ENCODE measurements around the gene IL10RA.
"Not testable (repeated sequence)": the region's sequence is repeated elsewhere in the genome, so short reads cannot be mapped to it uniquely, and the experiment has no call there.

The IL10RA gene

DNA sequence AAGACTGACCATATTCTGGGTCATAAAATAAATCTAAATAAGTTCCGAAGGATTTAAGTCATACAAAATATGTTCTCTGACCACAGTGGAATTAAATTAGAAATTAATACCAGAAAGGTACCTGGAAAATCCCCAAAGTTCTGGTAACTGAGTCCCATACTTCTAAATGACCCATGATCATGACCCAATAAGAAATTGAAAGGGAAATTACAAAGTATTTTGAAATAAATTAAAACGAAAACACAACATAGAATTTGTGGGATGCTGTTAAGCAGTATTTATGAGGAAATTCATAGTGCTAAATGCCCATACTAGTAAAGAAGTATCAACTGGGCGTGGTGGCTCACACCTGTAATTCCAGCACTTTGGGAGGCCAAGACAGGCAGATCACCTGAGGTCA lies 23.4 kb upstream of the IL10RA start:
- DNase-seq: no peak

DNA sequence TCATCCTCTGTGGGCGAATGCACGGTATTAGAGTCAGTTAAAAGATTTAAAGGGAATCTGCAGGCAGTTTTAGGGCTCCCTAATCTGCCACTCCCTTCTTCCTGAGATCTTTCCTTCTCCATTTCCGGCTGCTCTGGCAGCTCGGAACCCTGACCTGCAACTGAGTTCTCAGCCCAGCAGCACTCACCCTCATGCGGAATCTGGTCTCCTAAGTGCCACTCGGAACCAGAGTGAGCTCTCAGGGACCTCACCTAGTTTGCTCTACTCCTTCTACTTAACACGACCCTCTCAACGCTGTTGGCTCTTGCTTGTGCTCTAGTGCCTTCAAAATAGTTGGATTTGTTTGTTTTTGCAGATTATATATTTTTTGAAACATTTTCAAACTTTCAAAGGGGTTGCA lies 19.3 kb upstream of the IL10RA start:
- no peak for DNase-seq

DNA sequence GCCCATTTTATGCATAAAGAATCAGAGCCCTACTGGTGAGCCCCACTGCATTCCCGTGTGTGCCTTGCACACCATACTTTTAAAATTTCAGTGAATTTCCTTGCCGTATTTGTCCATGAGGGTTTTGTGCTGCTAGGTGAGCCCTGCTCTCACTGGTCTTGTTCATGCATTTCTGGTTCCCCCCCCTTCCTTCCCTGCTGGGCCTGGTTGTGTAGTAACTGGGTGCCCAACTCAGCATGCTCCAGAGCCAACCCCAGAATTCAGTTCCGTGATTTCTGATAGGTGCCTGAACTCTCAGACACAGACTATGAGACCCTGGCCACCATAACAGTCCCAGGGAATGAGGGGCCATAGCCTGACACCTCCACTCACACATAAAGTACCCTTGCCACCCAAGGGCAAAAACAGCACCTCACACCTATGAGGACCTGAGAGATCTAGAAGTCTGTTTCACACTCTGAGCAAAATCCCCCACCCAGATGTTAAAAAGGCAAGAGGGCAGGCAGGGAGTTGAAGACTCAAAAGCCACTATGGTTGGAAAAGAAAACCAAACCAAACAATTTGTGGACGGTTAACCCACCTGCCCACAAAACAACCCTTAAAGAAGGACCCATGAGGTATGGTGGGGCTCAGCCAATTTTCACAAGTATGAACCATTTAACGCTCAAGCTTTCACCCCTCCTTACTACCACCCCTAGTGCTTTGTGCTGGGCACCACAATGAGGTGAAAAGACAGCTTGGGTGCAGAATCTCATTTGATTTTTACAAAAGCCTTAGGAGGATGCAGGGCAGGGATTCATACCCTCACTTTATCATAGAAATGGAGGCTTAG lies 16.8 kb upstream of the IL10RA start:
- DNase-seq: no peak

DNA sequence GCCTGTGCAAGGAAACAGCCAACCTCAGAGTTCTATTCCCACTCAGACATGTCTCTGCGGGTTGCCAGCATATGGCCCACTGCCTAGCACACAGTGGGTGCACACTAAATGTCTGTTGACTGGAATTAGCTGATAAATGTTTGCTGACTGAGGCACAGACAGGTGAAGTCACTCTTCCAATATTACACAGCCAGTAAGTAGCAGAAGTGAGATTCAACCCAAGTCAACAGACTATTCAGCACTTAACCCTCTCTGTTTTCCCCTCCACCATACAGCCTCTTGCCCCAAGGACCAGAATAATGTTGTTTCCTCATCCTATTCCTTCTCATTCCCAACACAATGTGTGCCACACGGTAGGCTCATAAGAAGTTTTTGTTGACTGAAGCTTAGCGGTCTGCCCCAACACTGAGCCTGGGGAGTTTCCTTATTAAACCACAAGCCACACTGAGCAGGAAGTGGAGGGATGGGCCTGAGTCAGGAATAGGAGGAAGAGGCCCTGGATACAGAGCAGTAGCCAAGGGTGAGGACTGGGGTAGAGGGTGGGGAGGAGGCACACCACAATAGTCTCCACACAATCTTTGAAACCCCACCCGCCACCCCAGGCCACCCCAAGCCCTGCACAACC lies 15.7 kb upstream of the IL10RA start:
- no peak for DNase-seq

DNA sequence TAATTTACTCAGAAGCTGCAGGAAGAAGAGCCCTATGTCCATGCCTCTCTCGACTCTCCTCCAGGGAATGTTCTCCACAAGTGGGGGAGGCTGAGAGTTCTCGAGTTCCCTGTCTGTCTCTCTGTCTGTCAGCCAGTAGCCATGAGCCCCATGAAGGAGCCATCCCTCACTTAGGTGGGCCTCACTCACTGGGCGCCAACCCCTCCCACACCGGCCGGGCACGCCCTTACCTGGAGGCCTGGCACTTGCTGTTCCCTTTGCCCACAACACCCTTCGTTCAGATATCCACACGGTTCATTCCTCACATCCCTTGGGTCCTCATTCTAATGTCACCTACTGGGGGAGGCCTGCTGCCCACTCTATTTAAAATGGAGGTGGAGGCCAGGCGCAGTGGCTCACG lies 14.2 kb upstream of the IL10RA start:
- DNase-seq: no peak

DNA sequence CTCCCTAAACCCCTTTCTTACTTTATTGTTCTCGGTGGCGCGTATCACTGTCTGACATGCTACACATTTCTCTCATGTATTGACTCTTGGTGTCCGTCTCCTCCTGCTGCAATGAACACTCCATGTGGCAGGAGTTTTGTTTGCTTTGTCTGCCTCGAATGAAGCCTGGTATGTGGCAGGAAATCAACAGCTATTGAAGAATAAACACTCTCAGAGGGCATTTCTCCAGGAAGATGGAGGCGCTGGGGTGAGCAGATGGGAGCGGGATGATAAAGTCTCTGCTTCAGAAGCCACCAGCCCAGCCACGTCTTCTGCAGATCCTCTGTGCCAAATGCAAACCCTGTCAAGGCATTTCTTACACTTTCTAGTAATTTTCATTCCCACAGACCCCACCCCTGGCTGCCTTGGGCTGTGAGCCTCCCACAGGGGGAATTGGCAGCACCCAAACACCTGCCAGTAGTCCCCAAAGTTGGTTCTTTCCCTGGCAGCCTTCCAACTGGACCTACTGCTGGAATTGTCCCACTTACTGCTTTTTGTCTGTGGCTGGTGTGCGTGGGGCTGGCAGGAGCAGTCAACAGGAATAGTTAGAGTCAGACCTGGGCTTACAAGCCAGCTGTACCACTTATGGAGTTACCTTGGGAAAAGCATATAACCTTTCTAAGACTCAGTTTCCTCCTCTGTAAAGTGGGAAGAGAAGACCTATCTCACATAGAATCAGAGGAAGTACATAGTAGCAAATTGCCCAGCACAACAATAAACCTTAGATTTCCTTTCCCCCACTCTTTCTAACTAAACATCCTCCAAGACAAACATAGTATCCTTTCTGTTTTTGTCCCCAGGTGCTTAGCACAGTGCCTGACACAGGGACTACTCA lies 13.3 kb upstream of the IL10RA start:
- DNase-seq: no peak

DNA sequence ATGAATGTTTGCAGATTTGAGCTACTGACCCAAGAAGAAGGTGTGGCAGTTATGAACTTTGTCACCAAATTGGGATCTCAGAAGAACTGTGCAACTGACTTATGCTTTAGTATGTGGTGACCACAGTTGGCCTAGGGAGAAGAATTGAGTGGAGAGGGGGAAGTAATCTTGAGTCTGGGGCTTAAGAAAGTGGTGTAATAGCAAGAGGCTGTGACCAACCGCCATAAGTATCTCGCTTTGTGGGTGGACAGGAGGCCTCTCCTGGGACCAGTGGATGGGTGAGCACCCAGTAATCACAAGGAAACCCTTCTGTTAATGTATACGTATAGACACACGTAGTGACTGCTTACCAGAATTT lies 12.7 kb upstream of the IL10RA start:
- no peak for DNase-seq

DNA sequence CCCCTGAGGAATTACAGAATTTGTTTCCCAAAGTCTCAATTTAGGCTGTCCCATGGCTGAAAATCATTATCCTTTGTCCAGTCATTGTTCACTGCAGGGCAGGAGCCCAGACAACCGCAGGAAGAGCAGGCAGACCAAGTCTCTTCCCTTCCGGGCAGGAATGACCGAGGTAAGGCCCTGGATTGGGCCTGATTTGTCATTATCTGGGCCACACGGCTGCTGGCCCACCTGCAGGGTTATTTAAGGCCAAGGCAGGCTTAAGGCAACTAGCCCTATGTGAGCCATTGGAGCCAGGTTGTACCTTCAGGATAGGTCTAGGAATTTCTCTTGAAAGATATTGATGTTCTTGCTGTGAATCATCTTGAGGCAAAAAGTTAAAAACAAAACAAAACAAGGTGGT lies 9.7 kb upstream of the IL10RA start:
- no peak for DNase-seq

DNA sequence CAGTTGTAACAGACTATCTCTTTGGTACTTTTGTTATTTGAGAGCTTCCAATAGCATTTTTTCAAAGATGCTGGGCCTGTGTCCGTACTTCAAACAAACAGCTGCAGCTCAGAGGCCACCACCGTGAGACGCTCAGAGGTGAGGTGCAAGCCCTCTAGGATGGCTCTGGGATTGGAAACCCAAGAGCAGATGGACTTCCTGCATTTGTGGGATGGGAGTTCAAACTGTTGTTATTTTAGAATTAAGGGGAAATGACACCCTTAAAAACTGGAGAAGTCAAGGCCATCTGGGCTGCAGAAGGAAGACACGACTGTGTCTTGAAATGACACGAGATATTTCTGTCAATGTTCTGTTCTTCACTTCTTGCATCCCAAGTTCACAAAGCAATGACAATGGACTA lies 9.2 kb upstream of the IL10RA start:
- DNase-seq: no peak

DNA sequence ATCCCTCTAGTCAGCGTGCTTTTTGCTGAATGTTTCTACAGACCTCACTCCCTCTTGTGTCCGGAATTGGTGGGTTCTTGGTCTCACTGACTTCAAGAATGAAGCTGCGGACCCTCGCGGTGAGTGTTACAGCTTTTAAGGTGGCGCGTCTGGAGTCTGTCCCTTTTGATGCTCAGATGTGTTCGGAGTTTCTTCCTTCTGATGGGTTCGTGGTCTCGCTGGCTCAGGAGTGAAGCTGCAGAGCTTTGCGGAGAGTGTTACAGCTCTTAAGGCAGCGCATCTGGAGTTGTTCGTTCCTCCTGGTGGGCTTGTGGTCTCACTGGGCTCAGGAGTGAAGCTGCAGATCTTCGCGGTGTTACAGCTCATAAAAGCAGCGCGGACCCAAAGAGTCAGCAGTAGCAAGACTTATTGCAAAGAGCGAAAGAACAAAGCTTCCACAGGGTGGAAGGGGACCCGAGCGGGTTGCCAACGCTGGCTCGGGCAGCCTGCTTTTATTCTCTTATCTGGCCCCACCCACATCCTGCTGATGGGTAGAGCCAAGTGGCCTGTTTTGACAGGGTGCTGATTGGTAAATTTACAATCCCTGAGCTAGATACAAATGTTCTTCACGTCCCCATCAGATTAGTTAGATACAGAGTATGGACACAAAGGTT lies 8.5 kb upstream of the IL10RA start:
- not testable (repeated sequence) for DNase-seq

DNA sequence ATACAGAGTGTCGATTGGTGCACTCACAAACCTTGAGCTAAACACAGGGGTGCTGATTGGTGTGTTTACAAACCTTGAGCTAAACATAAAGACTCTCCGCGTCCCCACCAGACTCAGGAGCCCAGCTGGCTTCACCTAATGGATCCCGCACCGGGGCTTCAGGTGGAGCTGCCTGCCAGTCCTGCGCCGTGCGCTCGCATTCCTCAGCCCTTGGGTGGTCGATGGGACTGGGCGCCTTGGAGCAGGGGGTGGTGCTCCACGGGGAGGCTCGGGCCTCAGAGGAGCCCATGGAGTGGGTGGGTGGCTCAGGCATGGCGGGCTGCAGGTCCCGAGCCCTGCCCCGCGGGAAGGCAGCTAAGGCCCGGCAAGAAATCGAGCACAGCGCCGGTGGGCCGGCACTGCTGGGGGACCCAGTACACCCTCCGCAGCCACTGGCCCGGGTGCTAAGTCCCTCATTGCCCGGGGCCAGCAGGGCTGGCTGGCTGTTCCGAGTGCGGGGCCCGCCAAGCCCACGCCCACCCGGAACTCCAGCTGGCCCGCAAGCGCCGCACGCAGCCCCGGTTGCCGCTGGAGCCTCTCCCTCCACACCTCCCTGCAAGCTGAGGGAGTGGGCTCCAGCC lies 7.8 kb upstream of the IL10RA start:
- DNase-seq: not testable (repeated sequence)

DNA sequence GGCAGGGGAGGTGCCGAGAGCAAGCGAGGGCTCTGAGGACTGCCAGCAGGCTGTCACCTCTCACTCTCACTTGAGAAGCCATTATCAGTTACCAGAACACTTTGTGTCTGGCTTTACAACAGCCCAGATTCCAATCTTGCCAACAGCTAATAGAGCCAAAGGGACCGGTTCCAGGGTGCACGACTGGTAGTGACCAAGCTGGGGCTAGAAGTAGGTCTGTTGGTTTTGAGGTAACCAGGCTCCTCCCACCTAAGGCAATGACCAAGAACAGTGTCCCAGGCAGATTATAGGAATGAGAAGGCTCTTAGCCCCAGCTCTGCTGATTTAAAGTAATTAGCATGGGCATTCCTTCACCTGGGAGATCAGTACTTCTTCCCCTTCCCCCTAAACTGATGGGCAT lies 7.2 kb upstream of the IL10RA start:
- DNase-seq: no peak

DNA sequence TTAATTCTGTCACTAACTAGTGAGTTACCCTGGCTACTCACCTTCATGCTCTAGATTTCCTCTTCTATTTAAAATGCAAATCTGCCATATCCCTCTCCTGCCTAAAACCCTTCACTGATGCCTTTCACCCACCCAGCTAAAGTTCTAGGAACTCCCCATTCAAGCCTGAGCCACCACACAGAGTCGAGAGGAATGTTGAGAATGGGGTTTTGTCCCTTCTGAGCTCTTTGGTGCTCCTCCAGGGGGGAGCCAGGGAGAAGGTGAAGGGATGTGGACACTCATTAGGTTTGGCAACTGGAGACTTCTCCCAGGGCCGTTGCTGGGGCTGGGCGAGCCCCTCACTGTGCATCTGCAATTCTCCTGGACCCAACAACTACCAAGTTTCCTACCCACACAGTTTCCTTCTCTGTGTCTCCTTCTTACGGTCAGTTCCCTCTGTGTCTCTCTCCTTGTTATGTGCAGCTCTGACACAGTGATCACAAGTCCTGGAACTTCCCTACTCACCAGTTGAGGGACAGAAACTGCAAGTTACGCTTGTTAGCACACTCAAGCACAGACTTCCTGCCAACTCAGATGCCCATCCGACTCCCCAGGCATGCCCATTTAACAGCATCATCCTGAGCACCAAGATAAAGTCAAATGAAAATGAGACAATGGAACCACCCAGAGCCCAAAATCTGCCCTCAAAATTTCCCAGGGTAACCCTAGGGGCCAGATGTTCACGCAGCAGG lies 6.5 kb upstream of the IL10RA start:
- no peak for DNase-seq

DNA sequence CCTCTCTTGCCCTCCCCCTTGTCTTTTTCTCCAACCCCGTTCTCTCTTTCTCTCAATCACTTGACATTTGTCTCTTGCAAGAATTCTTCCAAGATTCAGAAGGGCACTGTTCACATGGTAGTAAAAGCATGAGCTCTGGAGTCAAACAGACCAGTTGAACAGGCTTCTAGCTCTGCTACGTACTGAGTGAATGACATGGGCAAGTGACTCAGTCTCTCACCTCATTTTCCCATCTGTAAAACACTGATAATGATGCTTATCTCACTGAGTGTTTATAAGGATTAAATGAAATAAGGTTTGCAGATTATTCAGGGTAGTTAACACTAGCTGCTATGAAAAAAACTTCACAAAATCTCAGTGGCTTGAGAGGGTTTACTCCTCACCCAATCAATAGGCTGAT lies 5.9 kb upstream of the IL10RA start:
- no peak for DNase-seq

DNA sequence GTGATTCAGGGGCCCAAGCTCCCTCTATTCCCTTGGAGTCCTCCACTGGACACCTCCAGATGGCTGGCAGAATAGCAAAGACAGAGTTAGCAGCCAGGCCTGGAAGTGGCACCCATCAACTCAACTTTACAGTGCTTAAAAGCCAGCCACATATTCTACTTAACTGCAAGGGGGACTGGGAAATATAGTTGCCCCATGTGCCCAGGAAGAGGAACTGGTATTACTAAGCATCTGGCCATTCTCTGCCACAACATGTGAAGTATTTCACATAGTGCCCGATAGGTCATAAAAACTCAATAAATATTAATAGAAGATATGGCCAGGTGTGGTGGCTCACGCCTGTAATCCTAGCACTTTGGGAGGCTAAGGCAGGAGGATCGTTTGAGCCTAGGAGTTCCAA lies 5.5 kb upstream of the IL10RA start:
- no peak for DNase-seq

DNA sequence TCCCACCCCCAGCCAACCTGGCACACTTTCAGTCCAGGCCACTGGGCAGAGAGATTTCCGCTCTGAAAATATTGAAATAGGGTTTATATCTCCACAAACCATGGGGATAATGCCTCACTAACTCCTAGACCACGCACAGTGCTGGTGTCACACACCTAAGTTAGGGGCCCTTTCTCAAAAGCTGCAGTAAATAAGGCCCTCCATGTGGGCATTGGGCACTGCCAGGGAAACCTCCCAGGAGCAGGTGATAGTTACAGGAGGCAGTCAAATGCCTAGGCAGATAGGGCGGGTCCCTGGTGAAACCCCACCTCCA lies 3.1 kb upstream of the IL10RA start:
- DNase-seq: no peak

DNA sequence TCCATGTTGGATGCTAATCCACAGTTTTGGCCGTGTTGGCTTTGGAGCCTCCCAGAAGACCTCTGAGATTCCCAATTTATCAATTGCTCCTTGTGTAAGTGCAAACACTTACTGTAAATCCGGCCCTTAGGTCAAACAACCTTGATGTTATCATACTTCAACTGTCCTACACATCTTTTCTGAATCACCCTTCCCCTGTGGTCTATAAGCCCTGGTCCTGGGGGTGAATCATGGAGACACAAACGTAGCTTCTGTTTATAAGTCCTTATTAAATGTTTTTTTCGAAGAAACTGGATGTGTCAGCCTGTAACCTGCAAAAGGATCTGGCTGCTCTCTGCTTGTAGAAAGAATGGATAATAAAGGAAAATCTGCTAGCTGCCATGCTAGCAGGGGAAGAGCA lies 1.7 kb upstream of the IL10RA start:
- DNase-seq: no peak

DNA sequence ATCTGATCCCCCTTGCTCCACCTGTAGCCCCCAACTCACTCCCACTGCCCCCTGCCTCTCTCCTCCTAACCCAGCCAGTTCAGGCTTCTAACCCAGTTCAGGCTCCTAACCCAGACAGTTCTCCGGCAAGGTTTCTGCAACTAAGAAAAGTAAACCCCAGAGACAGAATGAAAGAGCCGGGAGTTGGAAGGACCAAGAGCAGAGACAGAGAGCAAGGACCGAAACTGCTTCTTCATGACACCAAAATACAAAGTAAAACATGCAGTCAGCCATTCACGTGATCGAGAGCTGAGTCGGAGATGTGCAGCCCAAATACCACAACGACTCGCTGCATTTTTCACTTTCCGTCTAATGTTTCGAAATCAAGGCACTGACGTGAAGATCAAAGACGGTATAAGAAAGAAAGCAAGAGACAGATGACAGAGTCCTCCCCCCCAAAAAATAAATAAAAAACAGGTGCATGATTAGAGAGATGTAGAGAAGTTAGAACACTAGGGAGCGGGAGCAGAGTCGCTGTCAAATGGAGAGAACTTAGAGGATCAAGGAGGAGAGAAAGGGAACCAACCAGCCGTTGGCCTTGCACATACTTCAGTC lies 884 bp downstream of the IL10RA start:
- DNase-seq: peak; percentile 27

DNA sequence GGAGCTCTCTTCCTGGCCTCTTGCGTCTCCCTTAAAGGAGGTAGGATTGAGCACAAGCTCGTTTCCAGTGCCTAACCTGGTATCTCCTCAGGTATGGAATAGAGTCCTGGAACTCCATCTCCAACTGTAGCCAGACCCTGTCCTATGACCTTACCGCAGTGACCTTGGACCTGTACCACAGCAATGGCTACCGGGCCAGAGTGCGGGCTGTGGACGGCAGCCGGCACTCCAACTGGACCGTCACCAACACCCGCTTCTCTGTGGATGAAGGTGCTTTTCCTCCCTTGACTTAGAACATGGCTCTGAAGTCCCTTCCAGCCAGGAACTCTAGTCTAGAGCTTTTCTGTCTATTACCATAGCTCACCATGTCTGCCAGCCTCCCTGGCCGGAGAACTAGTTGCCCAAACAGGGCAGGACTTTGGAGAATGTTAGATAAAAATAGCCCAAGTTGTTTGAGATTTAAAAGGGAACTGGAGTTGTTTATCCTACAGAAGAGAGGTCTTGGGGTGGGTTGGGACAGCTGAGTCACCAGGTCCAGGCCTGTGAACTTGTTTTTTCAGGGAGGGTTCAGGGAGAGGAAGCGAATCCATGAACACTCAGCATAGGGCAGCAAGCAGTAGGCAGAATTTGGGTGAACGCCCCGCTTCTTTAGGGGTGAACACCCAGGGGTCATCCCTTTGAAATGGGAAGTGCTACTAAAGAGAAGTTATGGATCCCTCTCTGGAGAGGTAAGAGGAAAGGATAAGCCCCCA lies 3.3 kb downstream of the IL10RA start:
- DNase-seq: no peak

DNA sequence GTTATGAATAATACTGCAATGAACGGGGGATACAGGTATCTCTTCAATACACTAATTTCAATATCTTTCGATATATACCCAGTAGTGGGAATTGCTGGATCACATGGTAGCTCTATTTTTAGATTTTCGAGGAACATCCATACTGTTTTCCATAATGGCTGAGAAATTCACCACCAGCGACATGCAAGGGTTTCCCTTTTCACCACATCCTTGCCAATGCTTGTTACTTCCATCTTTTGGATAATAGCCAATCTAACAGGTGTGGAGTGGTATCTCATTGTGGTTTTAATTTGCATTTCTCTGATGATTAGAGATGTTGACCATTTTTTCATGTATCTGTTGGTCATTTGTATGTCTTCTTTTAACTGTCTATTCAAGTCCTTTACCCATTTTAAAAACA lies 5.9 kb downstream of the IL10RA start:
- no peak for DNase-seq

DNA sequence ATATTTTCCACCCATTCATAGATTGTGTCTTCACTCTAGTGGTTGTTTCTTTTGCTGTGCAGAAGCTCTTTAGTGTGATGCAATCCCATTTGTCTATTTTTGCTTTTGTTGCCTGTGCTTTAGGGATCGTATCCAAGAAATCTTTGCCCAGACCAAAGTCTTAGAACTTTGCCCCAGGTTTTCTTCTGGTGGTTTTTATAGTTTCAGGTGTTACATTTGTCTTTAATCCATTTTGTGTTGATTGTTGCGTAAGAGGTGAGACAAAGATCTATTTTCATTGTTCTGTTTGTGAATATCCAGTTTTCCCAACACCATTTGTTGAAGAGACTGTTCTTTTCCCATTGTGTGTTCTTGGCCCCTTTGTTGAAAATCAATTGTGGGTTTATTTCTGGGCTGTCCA lies 6.4 kb downstream of the IL10RA start:
- DNase-seq: no peak

Measured in effector CD8-positive, alpha-beta T cell (primary cell).